K562 (cell line): ENCODE results near the gene NIPBL. TPM values are rescaled to one million over a fixed set of nuclear protein-coding genes. Genes with fewer than 3 reads are reported as not detected.

Experiments used
- BHLHE40 ChIP-seq: IDR thresholded peaks from 2 replicates; pipeline ENCODE4 v1.6.1; 2011; ENCODE audit warnings: low read length, improper control_type of control experiment
- CC2D1A ChIP-seq: fragments of 450-650 bp; IDR thresholded peaks from 2 replicates; pipeline ENCODE4 v1.6.1; 2017; ENCODE audit warnings: mild to moderate bottlenecking
- CSDE1 ChIP-seq, 2 experiments: fragments of 450-650 bp; IDR thresholded peaks; 2 replicates each; pipeline ENCODE4 v1.6.1; 2016; ENCODE audit warnings: mild to moderate bottlenecking in 1 of 2
- DIDO1 ChIP-seq: fragments of 450-650 bp; IDR thresholded peaks from 2 replicates; pipeline ENCODE4 v1.6.1; 2016; ENCODE audit warnings: low read depth, missing biosample characterization, missing genetic modification characterization
- GABPB2 ChIP-seq: fragments of 250-450 bp; sonication (Bioruptor Pico); conservative IDR thresholded peaks from 2 replicates; pipeline ENCODE4 v1.5.1; 2021; ENCODE audit warnings: mild to moderate bottlenecking
- KDM5B ChIP-seq: fragments of 200-600 bp; sonication (generic); IDR thresholded peaks from 2 replicates; pipeline ENCODE4 v1.6.1; 2012; ENCODE audit warnings: low read depth, mild to moderate bottlenecking, moderate library complexity, low read length, control low read depth, inconsistent platforms; ENCODE audit not compliant: insufficient replicate concordance
- MCM5 ChIP-seq: fragments of 450-650 bp; IDR thresholded peaks from 2 replicates; pipeline ENCODE4 v1.6.1; 2016; ENCODE audit warnings: low read depth
- NCOR1 ChIP-seq: fragments of 450-650 bp; IDR thresholded peaks from 2 replicates; pipeline ENCODE4 v1.6.1; 2016; ENCODE audit warnings: mild to moderate bottlenecking, moderate library complexity
- NFIC ChIP-seq: fragments of 450-650 bp; IDR thresholded peaks from 2 replicates; pipeline ENCODE4 v1.6.1; 2017; ENCODE audit warnings: mild to moderate bottlenecking, inconsistent platforms
- NR1H2 ChIP-seq: sonication (generic); formaldehyde crosslinking; IDR thresholded peaks from 2 replicates; pipeline ENCODE4 v1.4.0; 2020; ENCODE audit warnings: mild to moderate bottlenecking, missing genetic modification reagents
- PHF21A ChIP-seq: fragments of 450-650 bp; IDR thresholded peaks from 2 replicates; pipeline ENCODE4 v1.6.1; 2017; ENCODE audit warnings: low read depth, borderline replicate concordance
- PTTG1 ChIP-seq: fragments of 450-650 bp; IDR thresholded peaks from 2 replicates; pipeline ENCODE4 v1.6.1; 2016; ENCODE audit warnings: low read depth, mild to moderate bottlenecking, missing genetic modification characterization, missing compliant biosample characterization
- SLC30A9 ChIP-seq: fragments of 250-450 bp; sonication (Bioruptor Pico); IDR thresholded peaks from 2 replicates; pipeline ENCODE4 v1.8.0; 2022; ENCODE audit warnings: mild to moderate bottlenecking, moderate library complexity
- SMAD3 ChIP-seq: fragments of 450-650 bp; formaldehyde crosslinking; conservative IDR thresholded peaks from 2 replicates; pipeline ENCODE4 v1.4.0; 2020; ENCODE audit warnings: mild to moderate bottlenecking
- SMARCC2 ChIP-seq: fragments of 450-650 bp; IDR thresholded peaks from 2 replicates; pipeline ENCODE4 v1.6.1; 2017; ENCODE audit warnings: antibody characterized with exemption, moderate library complexity, mild to moderate bottlenecking, low read depth
- STAT5B ChIP-seq: fragments of 250-450 bp; sonication (Bioruptor Pico); IDR thresholded peaks from 2 replicates; pipeline ENCODE4 v1.8.0; 2021; ENCODE audit warnings: mild to moderate bottlenecking, inconsistent platforms
- TAF15 ChIP-seq: fragments of 200-400 bp; formaldehyde crosslinking; IDR thresholded peaks from 2 replicates; pipeline ENCODE4 v1.6.1; 2017; ENCODE audit warnings: mild to moderate bottlenecking, low read depth, low read length, moderate library complexity
- TEAD4 ChIP-seq, 2 experiments: sonication (generic) in 1 of 2; formaldehyde crosslinking in 1 of 2; IDR thresholded peaks; 2 replicates each; pipeline versions ENCODE4 v1.6.1 to v1.8.0; 2012 to 2022; ENCODE audit warnings: borderline replicate concordance in 1 of 2, inconsistent platforms in 1 of 2, low read length in 1 of 2, mild to moderate bottlenecking in 1 of 2, missing genetic modification reagents in 1 of 2
- ZC3H11A ChIP-seq: IDR thresholded peaks from 2 replicates; pipeline ENCODE4 v1.6.1; 2012; ENCODE audit warnings: low read depth, low read length, improper control_type of control experiment
- ZNF121 ChIP-seq: sonication (generic); formaldehyde crosslinking; conservative IDR thresholded peaks from 2 replicates; pipeline ENCODE4 v1.8.0; 2022; ENCODE audit warnings: missing genetic modification reagents
- ZNF124 ChIP-seq: sonication (generic); formaldehyde crosslinking; IDR thresholded peaks from 2 replicates; pipeline ENCODE4 v1.8.1; 2022; ENCODE audit warnings: missing genetic modification reagents
- ZNF175 ChIP-seq: fragments of 200-800 bp; sonication (Bioruptor generic); IDR thresholded peaks from 2 replicates; pipeline ENCODE4 v1.6.1; 2016; ENCODE audit warnings: low read depth, mild to moderate bottlenecking, missing genetic modification characterization, missing compliant biosample characterization
- ZNF583 ChIP-seq: fragments of 250-450 bp; sonication (Bioruptor Pico); IDR thresholded peaks from 2 replicates; pipeline ENCODE4 v1.4.0; 2020
- polyA plus RNA-seq, 8 experiments: library from polyadenylated mRNA; depleted of rRNA in 4 of 8; stranded (reverse) in 5 of 8; unstranded in 3 of 8; fragments of >200 nt; fragmentation: Nextera tagmentation in 2 of 8; fragmentation: Illumina TruSeq in 1 of 8; extraction: Ambion mirVana in 2 of 8; extraction: Trizol in 1 of 8; gene quantifications; 2 replicates each; pipeline versions ENCODE4 v1.2.1 to v1.2.3, GENCODE V29; 2011 to 2014; ENCODE audit warnings: inconsistent platforms in 1 of 8, missing spikeins in 1 of 8
- total RNA-seq, 7 experiments: library from RNA; depleted of rRNA in 6 of 7; stranded (reverse); fragments of >200 nt in 6 of 7; fragmentation: Illumina TruSeq in 2 of 7; extraction: Trizol in 2 of 7; gene quantifications; 2 replicates each; pipeline versions ENCODE4 v1.2.1 to v1.2.3, GENCODE V29; 2011 to 2021; ENCODE audit warnings: low replicate concordance in 1 of 7
- TF ChIP-seq, protein P1 (sequence below), 3 experiments: fragments of 200-800 bp in 1 of 3; sonication (Bioruptor generic) in 1 of 3; sonication (generic) in 1 of 3; formaldehyde crosslinking in 1 of 3; IDR thresholded peaks; 2 replicates each; pipeline versions ENCODE4 v1.6.1 to v1.8.0; 2016 to 2022; ENCODE audit warnings: mild to moderate bottlenecking in 2 of 3, missing compliant biosample characterization in 2 of 3, missing genetic modification characterization in 2 of 3, missing genetic modification reagents in 1 of 3
- TF ChIP-seq, protein P2 (sequence below): sonication (generic); formaldehyde crosslinking; IDR thresholded peaks from 2 replicates; pipeline ENCODE4 v1.8.0; 2022; ENCODE audit warnings: mild to moderate bottlenecking, low read depth, missing genetic modification reagents
- TF ChIP-seq, protein P3 (sequence below): fragments of 250-450 bp; sonication (Bioruptor Pico); IDR thresholded peaks from 2 replicates; pipeline ENCODE4 v1.5.0; 2021
- TF ChIP-seq, protein P4 (sequence below): sonication (generic); formaldehyde crosslinking; IDR thresholded peaks from 2 replicates; pipeline ENCODE4 v1.8.0; 2022; ENCODE audit warnings: missing genetic modification reagents, mild to moderate bottlenecking, moderate library complexity, borderline replicate concordance

NIPBL gene
- total and polyA plus RNA-seq, 9 of the 15 experiments (the other 6 are each of a cell fraction or from before 2014, with no cell fraction given): 12.9 to 56.7 (median 38.9) TPM

DNA sequence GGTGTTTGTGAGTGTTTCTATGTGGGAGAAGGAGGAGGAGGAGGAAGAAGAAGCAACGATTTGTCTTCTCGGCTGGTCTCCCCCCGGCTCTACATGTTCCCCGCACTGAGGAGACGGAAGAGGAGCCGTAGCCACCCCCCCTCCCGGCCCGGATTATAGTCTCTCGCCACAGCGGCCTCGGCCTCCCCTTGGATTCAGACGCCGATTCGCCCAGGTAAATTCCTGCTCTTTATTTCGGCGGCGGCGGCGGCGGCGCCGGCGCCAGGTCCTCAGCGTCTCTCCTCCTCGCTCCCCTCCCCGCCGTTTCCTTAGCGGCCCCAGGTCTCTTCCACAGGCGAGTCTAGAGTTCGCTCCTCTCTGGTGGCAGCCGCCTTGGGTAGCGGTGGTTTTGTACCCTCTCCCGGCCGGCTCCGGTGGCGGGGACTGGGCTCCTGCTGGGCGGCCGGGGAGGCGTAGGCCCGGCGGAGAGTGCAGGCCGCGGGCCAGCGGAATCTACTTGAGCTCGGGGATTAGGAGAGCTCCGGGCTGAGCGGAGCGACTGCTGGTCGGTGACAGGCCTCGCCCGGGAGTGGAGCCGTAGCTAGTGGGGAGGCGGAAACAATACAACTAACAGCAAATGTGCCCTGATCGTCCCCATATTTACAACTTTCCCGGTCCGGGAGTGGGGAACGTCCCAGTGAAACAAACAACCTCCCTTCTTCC lies 547 bp downstream of the NIPBL start (continued):
- TF ChIP-seq KDM5B: peak; percentile 46
- no peak for TF ChIP-seq NR1H2 (CRISPR knock-in tag)
- TF ChIP-seq CC2D1A: no peak
- no peak for TF ChIP-seq STAT5B (CRISPR knock-in tag)
- TF ChIP-seq ZNF124 (CRISPR knock-in tag): no peak
- no peak for TF ChIP-seq MCM5
- TF ChIP-seq SLC30A9: no peak
- TF ChIP-seq DIDO1 (tag): no peak
- TF ChIP-seq SMAD3 (CRISPR knock-in tag): no peak
- TF ChIP-seq, protein P1, sequence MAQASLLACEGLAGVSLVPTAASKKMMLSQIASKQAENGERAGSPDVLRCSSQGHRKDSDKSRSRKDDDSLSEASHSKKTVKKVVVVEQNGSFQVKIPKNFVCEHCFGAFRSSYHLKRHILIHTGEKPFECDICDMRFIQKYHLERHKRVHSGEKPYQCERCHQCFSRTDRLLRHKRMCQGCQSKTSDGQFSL (CRISPR knock-in tag; IDR thresholded peaks at IDR 0.05): no peak; the same call in 1 of the 2 replicates
- TF ChIP-seq, protein P1 (tag; IDR thresholded peaks at IDR 0.05): peak in 1 of 2 experiments; percentile 33; a peak in 1 of 4 replicates
- TF ChIP-seq, protein P2, sequence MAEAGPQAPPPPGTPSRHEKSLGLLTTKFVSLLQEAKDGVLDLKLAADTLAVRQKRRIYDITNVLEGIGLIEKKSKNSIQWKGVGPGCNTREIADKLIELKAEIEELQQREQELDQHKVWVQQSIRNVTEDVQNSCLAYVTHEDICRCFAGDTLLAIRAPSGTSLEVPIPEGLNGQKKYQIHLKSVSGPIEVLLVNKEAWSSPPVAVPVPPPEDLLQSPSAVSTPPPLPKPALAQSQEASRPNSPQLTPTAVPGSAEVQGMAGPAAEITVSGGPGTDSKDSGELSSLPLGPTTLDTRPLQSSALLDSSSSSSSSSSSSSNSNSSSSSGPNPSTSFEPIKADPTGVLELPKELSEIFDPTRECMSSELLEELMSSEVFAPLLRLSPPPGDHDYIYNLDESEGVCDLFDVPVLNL: no peak
- 0 out of 2 replicates have a peak, but pooled peaks have one; percentile 6 for TF ChIP-seq NFIC
- no peak for TF ChIP-seq ZNF583 (CRISPR knock-in tag)
- TF ChIP-seq PHF21A: no peak
- TF ChIP-seq SMARCC2: no peak
- no peak for TF ChIP-seq TAF15
- TF ChIP-seq GABPB2 (CRISPR knock-in tag): no peak
- no peak for TF ChIP-seq NCOR1
- no peak for TF ChIP-seq ZNF121
- no peak for TF ChIP-seq BHLHE40
- TF ChIP-seq ZNF175 (CRISPR knock-in tag): no peak
- TF ChIP-seq CSDE1 (IDR thresholded peaks at IDR 0.05): no peak
- no peak for TF ChIP-seq ZC3H11A
- TF ChIP-seq PTTG1 (tag): no peak
- TF ChIP-seq, protein P3, sequence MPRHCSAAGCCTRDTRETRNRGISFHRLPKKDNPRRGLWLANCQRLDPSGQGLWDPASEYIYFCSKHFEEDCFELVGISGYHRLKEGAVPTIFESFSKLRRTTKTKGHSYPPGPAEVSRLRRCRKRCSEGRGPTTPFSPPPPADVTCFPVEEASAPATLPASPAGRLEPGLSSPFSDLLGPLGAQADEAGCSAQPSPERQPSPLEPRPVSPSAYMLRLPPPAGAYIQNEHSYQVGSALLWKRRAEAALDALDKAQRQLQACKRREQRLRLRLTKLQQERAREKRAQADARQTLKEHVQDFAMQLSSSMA (CRISPR knock-in tag): no peak
- TF ChIP-seq, protein P4, sequence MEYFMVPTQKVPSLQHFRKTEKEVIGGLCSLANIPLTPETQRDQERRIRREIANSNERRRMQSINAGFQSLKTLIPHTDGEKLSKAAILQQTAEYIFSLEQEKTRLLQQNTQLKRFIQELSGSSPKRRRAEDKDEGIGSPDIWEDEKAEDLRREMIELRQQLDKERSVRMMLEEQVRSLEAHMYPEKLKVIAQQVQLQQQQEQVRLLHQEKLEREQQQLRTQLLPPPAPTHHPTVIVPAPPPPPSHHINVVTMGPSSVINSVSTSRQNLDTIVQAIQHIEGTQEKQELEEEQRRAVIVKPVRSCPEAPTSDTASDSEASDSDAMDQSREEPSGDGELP (CRISPR knock-in tag): peak; percentile 51; the same call in 1 of the 2 replicates
- TF ChIP-seq TEAD4 (IDR thresholded peaks at IDR 0.05; ENCODE audit: low read length): no peak
- TF ChIP-seq TEAD4 (CRISPR knock-in tag; IDR thresholded peaks at IDR 0.05; ENCODE audit: borderline replicate concordance): 0 out of 2 replicates have a peak, but pooled peaks have one; percentile 54
